GM12872 (cell line): ENCODE data around the gene COLEC12.

Experiments used
- TF ChIP-seq, protein P1 (sequence below): IDR thresholded peaks from 3 replicates; pipeline ENCODE4 v1.5.1; 2011; ENCODE audit warnings: low read depth, mild to moderate bottlenecking, low read length, moderate library complexity; ENCODE audit not compliant: insufficient read depth

Gene COLEC12

GRCh38 chr18:500632-501405, at the start of gene COLEC12:
COLEC12 (minus strand) TSS chr18:500701; CDS start chr18:500514, 187 bp downstream.
- TF ChIP-seq, protein P1, sequence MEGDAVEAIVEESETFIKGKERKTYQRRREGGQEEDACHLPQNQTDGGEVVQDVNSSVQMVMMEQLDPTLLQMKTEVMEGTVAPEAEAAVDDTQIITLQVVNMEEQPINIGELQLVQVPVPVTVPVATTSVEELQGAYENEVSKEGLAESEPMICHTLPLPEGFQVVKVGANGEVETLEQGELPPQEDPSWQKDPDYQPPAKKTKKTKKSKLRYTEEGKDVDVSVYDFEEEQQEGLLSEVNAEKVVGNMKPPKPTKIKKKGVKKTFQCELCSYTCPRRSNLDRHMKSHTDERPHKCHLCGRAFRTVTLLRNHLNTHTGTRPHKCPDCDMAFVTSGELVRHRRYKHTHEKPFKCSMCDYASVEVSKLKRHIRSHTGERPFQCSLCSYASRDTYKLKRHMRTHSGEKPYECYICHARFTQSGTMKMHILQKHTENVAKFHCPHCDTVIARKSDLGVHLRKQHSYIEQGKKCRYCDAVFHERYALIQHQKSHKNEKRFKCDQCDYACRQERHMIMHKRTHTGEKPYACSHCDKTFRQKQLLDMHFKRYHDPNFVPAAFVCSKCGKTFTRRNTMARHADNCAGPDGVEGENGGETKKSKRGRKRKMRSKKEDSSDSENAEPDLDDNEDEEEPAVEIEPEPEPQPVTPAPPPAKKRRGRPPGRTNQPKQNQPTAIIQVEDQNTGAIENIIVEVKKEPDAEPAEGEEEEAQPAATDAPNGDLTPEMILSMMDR = no peak

GRCh38 chr18:549967-550366, 49.5 kb upstream of the COLEC12 start:
- TF ChIP-seq, protein P1 = no peak

DNA sequence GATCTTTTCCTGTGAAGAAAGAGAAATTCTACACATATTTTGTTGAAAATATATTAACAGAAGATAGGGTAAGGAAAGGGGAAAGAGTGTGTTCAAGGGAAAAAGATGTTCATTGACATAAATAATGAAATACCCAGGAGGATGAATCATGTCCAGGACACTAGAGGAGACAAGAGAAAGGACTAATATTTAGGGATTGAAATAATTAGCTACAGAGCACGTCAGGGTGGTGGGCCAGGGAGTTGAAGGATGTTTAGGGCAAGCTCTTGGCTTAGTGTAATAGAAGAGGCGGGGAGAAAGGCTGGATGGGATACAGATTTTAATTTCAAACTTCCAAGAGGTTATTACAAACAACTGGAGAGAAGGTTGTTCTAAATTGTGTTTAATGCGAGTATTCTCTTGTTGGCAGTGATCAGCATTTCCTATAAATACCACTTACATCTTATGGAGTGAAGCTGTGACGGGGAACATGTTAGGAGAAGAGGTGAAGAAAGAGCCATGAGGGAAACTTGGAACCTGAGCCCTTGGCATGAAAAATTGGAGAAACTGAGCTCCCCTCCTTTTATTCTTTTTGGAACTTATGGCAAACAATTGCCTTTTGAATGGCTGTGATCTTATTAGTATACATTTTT, 43.1 kb upstream of the COLEC12 start:
- TF ChIP-seq, protein P1 = no peak

- TF ChIP-seq, protein P1 = no peak
Observed at GRCh38 chr18:533995-534601, 33.6 kb upstream of the COLEC12 start.

GRCh38 chr18:532632-533031, 32.1 kb upstream of the COLEC12 start:
- TF ChIP-seq, protein P1 = no peak

GRCh38 chr18:532018-532417, 31.5 kb upstream of the COLEC12 start:
- TF ChIP-seq, protein P1 = no peak

DNA sequence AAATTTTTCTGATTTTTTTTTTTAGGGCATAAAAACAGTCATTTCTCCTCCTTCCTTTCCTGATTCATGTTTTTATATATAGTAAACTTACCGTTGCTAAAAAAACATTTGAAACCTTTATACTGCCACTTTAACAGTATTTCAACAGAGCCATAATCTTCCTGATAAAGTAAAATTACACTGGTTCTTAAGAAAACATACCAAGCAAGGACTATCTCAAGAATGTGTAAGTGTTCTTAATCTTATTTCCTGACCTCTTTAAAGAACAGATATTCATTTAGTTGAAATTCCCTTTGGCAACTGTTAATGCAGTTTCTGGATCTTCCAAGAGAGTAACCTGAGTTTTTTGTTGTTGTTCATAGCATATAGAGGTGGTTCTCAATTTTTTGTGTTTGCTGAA, 26.6 kb upstream of the COLEC12 start:
- TF ChIP-seq, protein P1 = no peak
